Tibial nerve (tissue), 4 donors: ENCODE data around the gene TLK1.

Experiments used
- CTCF ChIP-seq, 5 experiments: fragments of 200-600 bp in 3 of 5; fragments of 450-650 bp in 2 of 5; sonication (generic) in 3 of 5; IDR thresholded peaks; one replicate each; pipeline ENCODE4 v1.5.1; 2016 to 2019; ENCODE audit warnings: antibody characterized with exemption in 5 of 5, mild to moderate bottlenecking in 3 of 5, moderate library complexity in 2 of 5
- EP300 ChIP-seq, 2 donors: sonication (generic); formaldehyde crosslinking; IDR thresholded peaks; one replicate each; pipeline ENCODE4 v1.6.1; 2017; ENCODE audit warnings: antibody characterized with exemption in 2 of 2, mild to moderate bottlenecking in 1 of 2
- POLR2A ChIP-seq, 2 donors: fragments of 450-650 bp; IDR thresholded peaks; one replicate each; pipeline ENCODE4 v1.6.1; 2017; ENCODE audit warnings: antibody characterized with exemption in 2 of 2, mild to moderate bottlenecking in 2 of 2, moderate library complexity in 2 of 2

GRCh38 chr2:171169333-171169732, 8.6 kb upstream of the TLK1 start:
- TF ChIP-seq CTCF (IDR thresholded peaks at IDR 0.05): no peak
- TF ChIP-seq EP300 (IDR thresholded peaks at IDR 0.05): no peak
- TF ChIP-seq POLR2A (IDR thresholded peaks at IDR 0.05): no peak
